Natural killer cell treated with Interleukin-12 subunit alpha and Interleukin-12 subunit beta and Interleukin-15 and Interleukin-18, amount 100 ng/mL, for 72 hours (primary cell): ENCODE data around the gene FZD2. TPM values are rescaled to one million over a fixed set of nuclear protein-coding genes. Genes with fewer than 3 reads are reported as not detected.
"Not testable (repeated sequence)": the region's sequence is repeated elsewhere in the genome, so short reads cannot be mapped to it uniquely, and the experiment has no call there.

ENCODE experiments used
- ATAC-seq, 2 donors: fragments of 150-1000 bp; cut with Tn5 transposase in 1 of 2; sonication (Bioruptor Pico), chemical (Tn5 transposase) in 1 of 2; 2 replicates each; pipeline ENCODE4 v1.10.0; 2021
- DNase-seq: peaks from one replicate; pipeline ENCODE4 v3.0.0; 2022; ENCODE audit warnings: low spot score
- H3K27ac Mint-ChIP-seq, 2 donors: 1 replicate in 1 of 2; 2 replicates in 1 of 2; pipeline ENCODE4 v1.8.0; 2022; ENCODE audit warnings: mixed read lengths in 2 of 2, mild to moderate bottlenecking in 1 of 2, moderate library complexity in 1 of 2
- H3K27me3 Mint-ChIP-seq, 2 donors: 1 replicate in 1 of 2; 2 replicates in 1 of 2; pipeline ENCODE4 v1.8.0; 2022; ENCODE audit warnings: mixed read lengths in 2 of 2
- H3K36me3 Mint-ChIP-seq: one replicate; pipeline ENCODE4 v1.8.0; 2022; ENCODE audit warnings: mixed read lengths
- H3K4me1 Mint-ChIP-seq, 2 donors: 1 replicate in 1 of 2; 2 replicates in 1 of 2; pipeline ENCODE4 v1.8.0; 2022; ENCODE audit warnings: low read depth in 2 of 2, mixed read lengths in 2 of 2, mild to moderate bottlenecking in 1 of 2
- H3K4me3 Mint-ChIP-seq: one replicate; pipeline ENCODE4 v1.8.0; 2022; ENCODE audit warnings: mixed read lengths
- H3K9me3 Mint-ChIP-seq: 2 replicates; pipeline ENCODE4 v1.8.0; 2022; ENCODE audit warnings: mixed read lengths
- total RNA-seq, 2 donors: library from RNA; stranded (reverse); gene quantifications; one replicate each; pipeline ENCODE4 v1.2.3, GENCODE V29; 2022

The FZD2 gene
- total RNA-seq, 2 donors from 2014 or later = 0.20 TPM; not detected in 1

- Mint-ChIP-seq H3K9me3 (no peaks in the 10 kb centered on the region), H3K27ac (peak overlapping the region; percentile 63 to 91), H3K4me1 (peaks cover 23 to 30% of the 10 kb centered on the region in 2 donors), H3K27me3 (peaks cover 34 to 52% of the 10 kb centered on the region in 2 donors), H3K4me3 (peak overlapping the region; percentile 88), H3K36me3 (no peaks in the 10 kb centered on the region)
- ATAC-seq (peak; percentile 49 to 62), DNase-seq (no peak)
Measured at GRCh38 chr17:44556166-44556831, 985 bp upstream of the FZD2 start.

- H3K4me3 Mint-ChIP-seq = peak overlapping the region; percentile 88
- DNase-seq (no peak), ATAC-seq (peak; percentile 59)
- H3K27ac Mint-ChIP-seq = no peak overlapping the region
- H3K9me3 Mint-ChIP-seq = no peaks in the 10 kb centered on the region
- H3K27me3 Mint-ChIP-seq = peaks cover 33 to 55% of the 10 kb centered on the region in 2 donors
- H3K36me3 Mint-ChIP-seq = no peaks in the 10 kb centered on the region
- peaks cover 23 to 30% of the 10 kb centered on the region in 2 donors for H3K4me1 Mint-ChIP-seq
Measured at GRCh38 chr17:44557651-44558285, 484 bp downstream of the FZD2 start.

- no peak for ATAC-seq
- peaks cover 36 to 60% of the 10 kb centered on the region in 2 donors for H3K27me3 Mint-ChIP-seq
- H3K4me3 Mint-ChIP-seq = peak overlapping the region; percentile 88
- H3K9me3 Mint-ChIP-seq = no peaks in the 10 kb centered on the region
- no peaks in the 10 kb centered on the region for H3K36me3 Mint-ChIP-seq
- H3K4me1 Mint-ChIP-seq = peaks cover 23 to 30% of the 10 kb centered on the region in 2 donors
- no peak overlapping the region for H3K27ac Mint-ChIP-seq
- DNase-seq = no peak
Measured at GRCh38 chr17:44558334-44558709, 1.0 kb downstream of the FZD2 start.

GRCh38 chr17:44558710-44559633 is 1.7 kb downstream of the FZD2 start:
- ATAC-seq (no peak), DNase-seq (no peak)
- peaks cover 23 to 30% of the 10 kb centered on the region in 2 donors for H3K4me1 Mint-ChIP-seq
- H3K9me3 Mint-ChIP-seq = no peaks in the 10 kb centered on the region
- H3K36me3 Mint-ChIP-seq = no peaks in the 10 kb centered on the region
- no peak overlapping the region for H3K27ac Mint-ChIP-seq
- peak overlapping the region; percentile 88 for H3K4me3 Mint-ChIP-seq
- H3K27me3 Mint-ChIP-seq = peaks cover 40 to 65% of the 10 kb centered on the region in 2 donors

- Mint-ChIP-seq H3K9me3 (no peaks in the 10 kb centered on the region), H3K4me1 (peaks cover 23 to 30% of the 10 kb centered on the region in 2 donors), H3K27ac (no peak overlapping the region), H3K27me3 (peaks cover 40 to 65% of the 10 kb centered on the region in 2 donors), H3K36me3 (no peaks in the 10 kb centered on the region), H3K4me3 (no peak overlapping the region)
- ATAC-seq = no peak
- DNase-seq = no peak
Measured at GRCh38 chr17:44559634-44560554, 2.6 kb downstream of the FZD2 start.

- H3K27ac Mint-ChIP-seq = no peak overlapping the region
- peaks cover 43 to 59% of the 10 kb centered on the region in 2 donors for H3K27me3 Mint-ChIP-seq
- no peak for DNase-seq
- ATAC-seq = no peak
- no peak overlapping the region for H3K4me3 Mint-ChIP-seq
- peaks cover 19 to 24% of the 10 kb centered on the region in 2 donors for H3K4me1 Mint-ChIP-seq
- peaks cover 5% of the 10 kb centered on the region for H3K36me3 Mint-ChIP-seq
- no peaks in the 10 kb centered on the region for H3K9me3 Mint-ChIP-seq
Measured at GRCh38 chr17:44561237-44561623, 3.9 kb downstream of the FZD2 start.

- ATAC-seq (no peak), DNase-seq (no peak)
- no peaks in the 10 kb centered on the region for H3K9me3 Mint-ChIP-seq
- H3K27ac Mint-ChIP-seq = no peak overlapping the region
- H3K27me3 Mint-ChIP-seq = peaks cover 30 to 40% of the 10 kb centered on the region in 2 donors
- peaks cover 5% of the 10 kb centered on the region for H3K36me3 Mint-ChIP-seq
- no peak overlapping the region for H3K4me3 Mint-ChIP-seq
- no peaks in the 10 kb centered on the region for H3K4me1 Mint-ChIP-seq
Measured at GRCh38 chr17:44564429-44564828, 7.1 kb downstream of the FZD2 start.

- H3K9me3 Mint-ChIP-seq = no peaks in the 10 kb centered on the region
- no peaks in the 10 kb centered on the region for H3K4me1 Mint-ChIP-seq
- H3K4me3 Mint-ChIP-seq = no peak overlapping the region
- peaks cover 5% of the 10 kb centered on the region for H3K36me3 Mint-ChIP-seq
- DNase-seq (peak; percentile 13), ATAC-seq (no peak)
- H3K27ac Mint-ChIP-seq = no peak overlapping the region
- H3K27me3 Mint-ChIP-seq = peaks cover 19 to 27% of the 10 kb centered on the region in 2 donors
Measured at GRCh38 chr17:44565866-44566443, 8.7 kb downstream of the FZD2 start.

GRCh38 chr17:44568311-44568944 is 11.1 kb downstream of the FZD2 start:
- H3K36me3 Mint-ChIP-seq, H3K27ac Mint-ChIP-seq, ATAC-seq, H3K9me3 Mint-ChIP-seq, H3K27me3 Mint-ChIP-seq, H3K4me3 Mint-ChIP-seq, H3K4me1 Mint-ChIP-seq, DNase-seq: not testable (repeated sequence)

GRCh38 chr17:44568945-44569858 is 11.9 kb downstream of the FZD2 start:
- Mint-ChIP-seq H3K4me1 (no peaks in the 10 kb centered on the region), H3K4me3 (no peak overlapping the region), H3K27me3 (peaks cover 8 to 9% of the 10 kb centered on the region in 2 donors), H3K9me3 (no peaks in the 10 kb centered on the region), H3K36me3 (peaks cover 5% of the 10 kb centered on the region), H3K27ac (no peak overlapping the region)
- no peak for DNase-seq
- no peak for ATAC-seq

GRCh38 chr17:44572801-44573200 is 15.5 kb downstream of the FZD2 start:
- Mint-ChIP-seq H3K4me3 (no peak overlapping the region), H3K36me3 (no peaks in the 10 kb centered on the region), H3K27me3 (peaks cover 10 to 26% of the 10 kb centered on the region in 2 donors), H3K27ac (no peak overlapping the region), H3K9me3 (no peaks in the 10 kb centered on the region), H3K4me1 (no peaks in the 10 kb centered on the region)
- DNase-seq = no peak
- ATAC-seq = no peak

GRCh38 chr17:44575403-44575802 is 18.1 kb downstream of the FZD2 start:
- H3K36me3 Mint-ChIP-seq = no peaks in the 10 kb centered on the region
- H3K4me1 Mint-ChIP-seq = no peaks in the 10 kb centered on the region
- no peak overlapping the region for H3K27ac Mint-ChIP-seq
- H3K9me3 Mint-ChIP-seq = no peaks in the 10 kb centered on the region
- H3K4me3 Mint-ChIP-seq = no peak overlapping the region
- peaks cover 25 to 45% of the 10 kb centered on the region in 2 donors for H3K27me3 Mint-ChIP-seq
- DNase-seq = no peak
- no peak for ATAC-seq
